ENCODE data around the gene KRTAP5-7.

KRTAP5-7 gene

DNA sequence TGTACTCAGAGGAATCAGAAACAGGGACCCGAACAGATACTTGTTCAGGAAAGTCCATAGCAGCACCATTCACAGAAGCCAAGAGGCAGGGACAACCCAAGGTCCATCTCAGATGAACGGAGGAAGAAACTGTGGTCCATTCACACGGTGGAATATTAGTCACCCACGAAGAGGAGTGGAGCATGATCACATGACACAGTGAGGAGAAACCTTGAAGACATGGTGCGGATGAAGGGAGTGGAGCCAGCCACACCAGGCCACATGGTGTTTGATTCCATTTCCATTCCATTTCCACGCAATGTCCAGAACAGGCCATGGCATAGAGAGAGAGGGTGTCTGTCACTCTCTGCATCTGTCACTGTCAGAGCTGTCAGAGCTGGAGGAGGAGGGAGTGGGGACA lies 43.4 kb upstream of the KRTAP5-7 start:
- ChIA-PET POLR2A (no interaction called here), CTCF (no interaction called here)
- DNase-seq (ENCODE audit: extremely low spot score) = no peak
- TF ChIP-seq CTCF (IDR thresholded peaks at IDR 0.05; ENCODE audit: control extremely low read depth, extremely low read depth, low read depth, missing control alignments) = no peak

GRCh38 chr11:71484248-71485062 lies 42.6 kb upstream of the KRTAP5-7 start:
- DNase-seq (ENCODE audit: extremely low spot score) = no peak
- POLR2A ChIA-PET = no interaction called here
- no peak for TF ChIP-seq CTCF (IDR thresholded peaks at IDR 0.05; ENCODE audit: control extremely low read depth, extremely low read depth, low read depth, missing control alignments)

DNA sequence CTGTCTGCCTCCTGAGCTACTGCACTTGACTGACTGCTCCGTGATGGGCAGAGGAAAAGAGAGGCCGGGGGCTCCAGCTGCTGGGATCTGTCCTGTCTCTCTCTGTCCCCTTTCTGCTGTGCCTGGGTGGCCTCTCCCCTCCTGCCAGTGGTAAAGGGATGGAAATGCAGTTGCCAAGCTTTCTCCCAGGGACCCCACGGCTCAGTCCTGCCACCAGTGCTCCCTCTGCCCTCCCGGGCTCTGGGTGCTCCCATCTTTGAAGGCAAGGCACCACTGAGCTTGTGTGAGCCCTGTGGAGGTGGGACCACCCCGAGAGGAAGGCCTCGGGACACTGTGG lies 42.0 kb upstream of the KRTAP5-7 start:
- no peak for DNase-seq (ENCODE audit: extremely low spot score)
- ChIA-PET POLR2A (no interaction called here), CTCF (no interaction called here)
- TF ChIP-seq CTCF (IDR thresholded peaks at IDR 0.05; ENCODE audit: control extremely low read depth, extremely low read depth, low read depth, missing control alignments) = no peak

More at GRCh38 chr11:71484248-71485062, 42.6 kb upstream of the KRTAP5-7 start:
- CTCF ChIA-PET = no interaction called here

GRCh38 chr11:71485466-71485865 lies 41.6 kb upstream of the KRTAP5-7 start:
- DNase-seq (ENCODE audit: extremely low spot score) = no peak
- POLR2A ChIA-PET = no interaction called here
- no peak for TF ChIP-seq CTCF (IDR thresholded peaks at IDR 0.05; ENCODE audit: control extremely low read depth, extremely low read depth, low read depth, missing control alignments)
- CTCF ChIA-PET = no interaction called here

- DNase-seq (ENCODE audit: extremely low spot score) = no peak
- TF ChIP-seq CTCF (IDR thresholded peaks at IDR 0.05; ENCODE audit: control extremely low read depth, extremely low read depth, low read depth, missing control alignments) = no peak
- ChIA-PET CTCF (no interaction called here), POLR2A (no interaction called here)
Measured at GRCh38 chr11:71486320-71486719, 40.7 kb upstream of the KRTAP5-7 start.

- ChIA-PET CTCF (interaction anchor here (1.1 to 1.3 kb wide), 2 partner anchors 75 kb away, joined by 6 to 9 read pairs; no protein-coding TSS in a partner anchor), POLR2A (no interaction called here)
- DNase-seq (ENCODE audit: extremely low spot score) = no peak
- TF ChIP-seq CTCF (IDR thresholded peaks at IDR 0.05; ENCODE audit: control extremely low read depth, extremely low read depth, low read depth, missing control alignments) = no peak
Measured at GRCh38 chr11:71488681-71489270, 38.3 kb upstream of the KRTAP5-7 start.

All from GM10248 (cell line).